Liver (tissue), 3 donors: ENCODE data around the gene FLII.

Source experiments
- CTCF ChIP-seq: fragments of 150-350 bp; IDR thresholded peaks from 2 replicates; pipeline ENCODE4 v1.5.1; 2017; ENCODE audit warnings: improper control_type of control experiment, low read depth, low read length; ENCODE audit not compliant: missing input control
- GABPA ChIP-seq, 2 donors: IDR thresholded peaks in 1 of 2; conservative IDR thresholded peaks in 1 of 2; 2 replicates each; pipeline ENCODE4 v1.6.1; 2016; ENCODE audit warnings: antibody characterized with exemption in 2 of 2, mild to moderate bottlenecking in 1 of 2, moderate library complexity in 1 of 2
- JUND ChIP-seq, 2 donors: IDR thresholded peaks; 2 replicates each; pipeline ENCODE4 v1.6.1; 2016; ENCODE audit warnings: antibody characterized with exemption in 2 of 2
- RAD21 ChIP-seq, 2 donors: IDR thresholded peaks; 2 replicates each; pipeline ENCODE4 v1.6.1; 2016; ENCODE audit warnings: antibody characterized with exemption in 2 of 2, mild to moderate bottlenecking in 2 of 2
- REST ChIP-seq: IDR thresholded peaks from 2 replicates; pipeline ENCODE4 v1.6.1; 2016; ENCODE audit warnings: antibody characterized with exemption, mild to moderate bottlenecking
- RXRA ChIP-seq, 2 donors: IDR thresholded peaks; 2 replicates each; pipeline ENCODE4 v1.6.1; 2017 to 2018; ENCODE audit warnings: antibody characterized with exemption in 2 of 2, mild to moderate bottlenecking in 1 of 2
- TAF1 ChIP-seq: conservative IDR thresholded peaks from 2 replicates; pipeline ENCODE4 v1.6.1; 2016; ENCODE audit warnings: antibody characterized with exemption, mild to moderate bottlenecking
- ZBTB33 ChIP-seq: IDR thresholded peaks from 2 replicates; pipeline ENCODE4 v1.6.1; 2016; ENCODE audit warnings: antibody characterized with exemption
- donor health status: healthy.
- donor health status: healthy.

- no peak for TF ChIP-seq CTCF
- no peak for TF ChIP-seq RXRA (IDR thresholded peaks at IDR 0.05)
- no peak for TF ChIP-seq REST
- no peak for TF ChIP-seq GABPA (IDR thresholded peaks at IDR 0.05 in 1 of 2, conservative IDR thresholded peaks at IDR 0.05 in 1 of 2)
- TF ChIP-seq RAD21 (IDR thresholded peaks at IDR 0.05), result no peak
- TF ChIP-seq JUND (IDR thresholded peaks at IDR 0.05), result no peak
- no peak for TF ChIP-seq TAF1
- no peak for TF ChIP-seq ZBTB33
Observed at GRCh38 chr17:18251204-18251603, 7.3 kb downstream of the FLII start.
